SK-N-SH (cell line): ENCODE results near the gene GDA. TPM values are rescaled to one million over a fixed set of nuclear protein-coding genes. Genes with fewer than 3 reads are reported as not detected.

Source experiments
- CTCF ChIA-PET: fragments of 300-600, 350-600 bp; formaldehyde crosslinking; extraction: SDS; loops from one replicate; lab custom pipeline; 2021; lab: Yijun Ruan, JAX
- POLR2A ChIA-PET: fragments of 350-600 bp; sonication (Branson Sonifier 250); formaldehyde crosslinking; extraction: SDS; loops from one replicate; lab custom pipeline; 2020; ENCODE audit warnings: antibody characterized with exemption, inconsistent platforms; lab: Yijun Ruan, JAX
- DNase-seq: peaks from one replicate; pipeline ENCODE4 v3.0.0; 2012
- H2AFZ ChIP-seq: fragments of 200-600 bp; sonication (generic); 2 replicates; pipeline ENCODE4 v1.8.1; 2016; ENCODE audit warnings: antibody characterized with exemption, mild to moderate bottlenecking, low read depth
- H3F3A ChIP-seq: fragments of 200-600 bp; sonication (generic); replicated peaks from 2 replicates; pipeline ENCODE3; 2016; ENCODE audit warnings: antibody characterized with exemption, mild to moderate bottlenecking; ENCODE audit not compliant: insufficient read depth
- H3K27ac ChIP-seq, 2 experiments: fragments of 200-500 bp in 1 of 2; fragments of 200-600 bp in 1 of 2; sonication (Bioruptor generic) in 1 of 2; sonication (generic), shearing (Covaris generic) in 1 of 2; 2 replicates each; pipeline versions ENCODE4 v1.5.1 to v1.6.1; 2014 to 2016; ENCODE audit warnings: low read depth in 2 of 2, inconsistent platforms in 1 of 2, low read length in 1 of 2, mild to moderate bottlenecking in 1 of 2, mixed read lengths in 1 of 2
- H3K27me3 ChIP-seq: fragments of 200-600 bp; sonication (generic), shearing (Covaris generic); 2 replicates; pipeline ENCODE4 v1.6.1; 2016; ENCODE audit warnings: mixed run types; ENCODE audit not compliant: insufficient read depth
- H3K36me3 ChIP-seq, 2 experiments: fragments of 200-500 bp in 1 of 2; fragments of 200-600 bp in 1 of 2; sonication (Bioruptor generic) in 1 of 2; sonication (generic) in 1 of 2; replicated peaks in 1 of 2; 2 replicates each; pipeline versions ENCODE3 to v1.5.1; 2014 to 2016; ENCODE audit warnings: low read length in 1 of 2, mild to moderate bottlenecking in 1 of 2; ENCODE audit not compliant: insufficient read depth in 2 of 2, control insufficient read depth in 1 of 2
- H3K4me1 ChIP-seq, 2 experiments: fragments of 200-500 bp in 1 of 2; fragments of 200-600 bp in 1 of 2; sonication (Bioruptor generic) in 1 of 2; sonication (generic), shearing (Covaris generic) in 1 of 2; 2 replicates each; pipeline versions ENCODE4 v1.5.1 to v1.6.1; 2014 to 2016; ENCODE audit warnings: low read depth in 1 of 2, low read length in 1 of 2, mixed run types in 1 of 2; ENCODE audit not compliant: insufficient read depth in 2 of 2, control insufficient read depth in 1 of 2
- H3K4me2 ChIP-seq: fragments of 200-600 bp; sonication (generic), shearing (Covaris generic); 2 replicates; pipeline ENCODE4 v1.6.1; 2017; ENCODE audit warnings: mixed run types
- H3K4me3 ChIP-seq, 2 experiments: fragments of 200-500 bp in 1 of 2; fragments of 200-600 bp in 1 of 2; sonication (Bioruptor generic) in 1 of 2; sonication (generic), shearing (Covaris generic) in 1 of 2; 2 replicates each; pipeline versions ENCODE4 v1.5.1 to v1.8.1; 2014 to 2016; ENCODE audit warnings: low read depth in 2 of 2, inconsistent platforms in 1 of 2, low read length in 1 of 2, mild to moderate bottlenecking in 1 of 2, mixed read lengths in 1 of 2, moderate library complexity in 1 of 2
- H3K79me2 ChIP-seq: fragments of 200-600 bp; sonication (generic); 2 replicates; pipeline ENCODE4 v1.8.1; 2017; ENCODE audit warnings: mild to moderate bottlenecking; ENCODE audit not compliant: insufficient read depth
- H3K9ac ChIP-seq: fragments of 200-600 bp; sonication (generic); 2 replicates; pipeline ENCODE4 v1.6.1; 2017; ENCODE audit warnings: mixed run types
- H3K9me2 ChIP-seq: fragments of 200-600 bp; sonication (generic); 2 replicates; pipeline ENCODE4 v1.6.1; 2017; ENCODE audit warnings: mixed run types
- H3K9me3 ChIP-seq: fragments of 200-600 bp; sonication (generic); 2 replicates; pipeline ENCODE4 v1.6.1; 2017; ENCODE audit warnings: mixed run types, mild to moderate bottlenecking, moderate library complexity
- H4K20me1 ChIP-seq: fragments of 200-600 bp; sonication (generic); 2 replicates; pipeline ENCODE4 v1.6.1; 2017; ENCODE audit warnings: mild to moderate bottlenecking, mixed run types; ENCODE audit not compliant: insufficient read depth
- CHD2 ChIP-seq: fragments of 150-350 bp; IDR thresholded peaks from 2 replicates; pipeline ENCODE4 v1.6.1; 2018; ENCODE audit warnings: low read length; ENCODE audit not compliant: partially characterized antibody
- EZH2phosphoT487 ChIP-seq: fragments of 200-600 bp; sonication (generic); IDR thresholded peaks from 2 replicates; pipeline ENCODE4 v1.6.1; 2017; ENCODE audit warnings: low read depth, mixed run types, mild to moderate bottlenecking, antibody characterized with exemption, moderate library complexity, borderline replicate concordance
- IRF3 ChIP-seq: fragments of 150-350 bp; IDR thresholded peaks from 2 replicates; pipeline ENCODE4 v1.6.1; 2016; ENCODE audit warnings: mild to moderate bottlenecking, low read depth, low read length
- JUND ChIP-seq: IDR thresholded peaks from 2 replicates; pipeline ENCODE4 v1.4.0; 2012
- NFIC ChIP-seq: IDR thresholded peaks from 2 replicates; pipeline ENCODE4 v1.4.0; 2012; ENCODE audit warnings: borderline replicate concordance
- POLR2AphosphoS5 ChIP-seq: IDR thresholded peaks from 2 replicates; pipeline ENCODE4 v1.6.1; 2012; ENCODE audit warnings: low read depth, low read length
- RAD21 ChIP-seq: IDR thresholded peaks from 2 replicates; pipeline ENCODE4 v1.6.1; 2012; ENCODE audit warnings: mild to moderate bottlenecking, low read length
- RXRA ChIP-seq: IDR thresholded peaks from 2 replicates; pipeline ENCODE4 v1.4.0; 2012; ENCODE audit warnings: low read depth, mild to moderate bottlenecking, borderline replicate concordance
- SIN3A ChIP-seq: IDR thresholded peaks from 2 replicates; pipeline ENCODE4 v1.6.1; 2012; ENCODE audit warnings: low read depth, mild to moderate bottlenecking, low read length, moderate library complexity, borderline replicate concordance
- SMC3 ChIP-seq: IDR thresholded peaks from 2 replicates; pipeline ENCODE4 v1.6.1; 2012; ENCODE audit warnings: low read depth, low read length, improper control_type of control experiment
- TAF1 ChIP-seq: IDR thresholded peaks from 2 replicates; pipeline ENCODE4 v1.6.1; 2012; ENCODE audit warnings: low read depth, mild to moderate bottlenecking, low read length, moderate library complexity, borderline replicate concordance
- TCF12 ChIP-seq: IDR thresholded peaks from 2 replicates; pipeline ENCODE4 v1.4.0; 2012
- YY1 ChIP-seq: IDR thresholded peaks from 2 replicates; pipeline ENCODE4 v1.4.0; 2012; ENCODE audit warnings: low read depth, mild to moderate bottlenecking
- WGBS: methylation state at CpG from one replicate; pipeline ENCODE4 v1.1.6; 2017; ENCODE audit warnings: low lambda C conversion rate; 5-methylcytosine and 5-hydroxymethylcytosine counted together
- polyA plus RNA-seq, 3 experiments: library from polyadenylated mRNA; depleted of rRNA; stranded (reverse); fragments of >200 nt; gene quantifications; 2 replicates each; pipeline ENCODE4 v1.2.3, GENCODE V29; 2012
- TF ChIP-seq, protein P1 (sequence below): IDR thresholded peaks from 2 replicates; pipeline ENCODE4 v1.4.0; 2012; ENCODE audit warnings: low read depth, borderline replicate concordance
- TF ChIP-seq, protein P2 (sequence below): IDR thresholded peaks from 2 replicates; pipeline ENCODE4 v1.6.1; 2012; ENCODE audit warnings: mild to moderate bottlenecking, low read depth, low read length, moderate library complexity
- TF ChIP-seq, protein P3 (sequence below): fragments of 200-600 bp; sonication (generic); IDR thresholded peaks from 2 replicates; pipeline ENCODE4 v1.6.1; 2017; ENCODE audit warnings: antibody characterized with exemption, mild to moderate bottlenecking, moderate library complexity

Gene GDA
- polyA plus RNA-seq, 1 of the 3 experiments (the other 2 are of a cell fraction), result not detected

DNA sequence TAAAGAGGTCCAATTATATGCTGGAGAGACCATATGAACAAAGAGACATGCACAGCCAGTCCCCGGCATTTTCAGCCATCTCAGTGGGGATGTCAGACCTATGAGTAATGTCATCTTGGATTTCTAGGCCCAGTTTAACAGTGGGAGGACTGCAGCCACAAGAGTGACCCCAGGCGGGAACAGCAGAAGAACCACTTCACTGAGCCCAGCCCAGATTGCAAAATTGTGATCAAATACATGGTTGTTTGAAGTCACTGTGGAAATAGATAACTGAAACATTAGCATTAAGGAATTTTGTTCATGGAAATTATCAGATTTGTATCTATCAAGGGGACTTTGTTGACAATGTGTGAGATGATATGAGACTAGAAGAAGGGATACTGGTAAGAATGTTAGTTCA is 46.7 kb upstream of the GDA start:
- Histone ChIP-seq H3K9me2 (no peaks in the 10 kb centered on the region), H3K4me1 (no peaks in the 10 kb centered on the region), H2AFZ (no peak overlapping the region), H3K4me3 (no peak overlapping the region), H3K9me3 (no peaks in the 10 kb centered on the region), H3K27ac (no peak overlapping the region), H3K4me2 (no peak overlapping the region), H3K9ac (no peak overlapping the region), H4K20me1 (no peaks in the 10 kb centered on the region), H3K27me3 (no peaks in the 10 kb centered on the region; the same call in 1 of the 2 replicates), H3K36me3 (no peaks in the 10 kb centered on the region), H3K79me2 (no peaks in the 10 kb centered on the region), H3F3A (no peaks in the 10 kb centered on the region)
- DNase-seq, result no peak
- 6% methylated on average over 2 of the region's 2 CpGs for WGBS
- CTCF ChIA-PET, result no interaction called here
- POLR2A ChIA-PET, result no interaction called here
- no peak for TF ChIP-seq CHD2
- no peak for TF ChIP-seq NFIC
- no peak for TF ChIP-seq EZH2phosphoT487
- TF ChIP-seq SMC3, result no peak
- no peak for TF ChIP-seq JUND
- TF ChIP-seq, protein P1, sequence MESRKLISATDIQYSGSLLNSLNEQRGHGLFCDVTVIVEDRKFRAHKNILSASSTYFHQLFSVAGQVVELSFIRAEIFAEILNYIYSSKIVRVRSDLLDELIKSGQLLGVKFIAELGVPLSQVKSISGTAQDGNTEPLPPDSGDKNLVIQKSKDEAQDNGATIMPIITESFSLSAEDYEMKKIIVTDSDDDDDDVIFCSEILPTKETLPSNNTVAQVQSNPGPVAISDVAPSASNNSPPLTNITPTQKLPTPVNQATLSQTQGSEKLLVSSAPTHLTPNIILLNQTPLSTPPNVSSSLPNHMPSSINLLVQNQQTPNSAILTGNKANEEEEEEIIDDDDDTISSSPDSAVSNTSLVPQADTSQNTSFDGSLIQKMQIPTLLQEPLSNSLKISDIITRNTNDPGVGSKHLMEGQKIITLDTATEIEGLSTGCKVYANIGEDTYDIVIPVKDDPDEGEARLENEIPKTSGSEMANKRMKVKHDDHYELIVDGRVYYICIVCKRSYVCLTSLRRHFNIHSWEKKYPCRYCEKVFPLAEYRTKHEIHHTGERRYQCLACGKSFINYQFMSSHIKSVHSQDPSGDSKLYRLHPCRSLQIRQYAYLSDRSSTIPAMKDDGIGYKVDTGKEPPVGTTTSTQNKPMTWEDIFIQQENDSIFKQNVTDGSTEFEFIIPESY, result no peak
- TF ChIP-seq, protein P2, sequence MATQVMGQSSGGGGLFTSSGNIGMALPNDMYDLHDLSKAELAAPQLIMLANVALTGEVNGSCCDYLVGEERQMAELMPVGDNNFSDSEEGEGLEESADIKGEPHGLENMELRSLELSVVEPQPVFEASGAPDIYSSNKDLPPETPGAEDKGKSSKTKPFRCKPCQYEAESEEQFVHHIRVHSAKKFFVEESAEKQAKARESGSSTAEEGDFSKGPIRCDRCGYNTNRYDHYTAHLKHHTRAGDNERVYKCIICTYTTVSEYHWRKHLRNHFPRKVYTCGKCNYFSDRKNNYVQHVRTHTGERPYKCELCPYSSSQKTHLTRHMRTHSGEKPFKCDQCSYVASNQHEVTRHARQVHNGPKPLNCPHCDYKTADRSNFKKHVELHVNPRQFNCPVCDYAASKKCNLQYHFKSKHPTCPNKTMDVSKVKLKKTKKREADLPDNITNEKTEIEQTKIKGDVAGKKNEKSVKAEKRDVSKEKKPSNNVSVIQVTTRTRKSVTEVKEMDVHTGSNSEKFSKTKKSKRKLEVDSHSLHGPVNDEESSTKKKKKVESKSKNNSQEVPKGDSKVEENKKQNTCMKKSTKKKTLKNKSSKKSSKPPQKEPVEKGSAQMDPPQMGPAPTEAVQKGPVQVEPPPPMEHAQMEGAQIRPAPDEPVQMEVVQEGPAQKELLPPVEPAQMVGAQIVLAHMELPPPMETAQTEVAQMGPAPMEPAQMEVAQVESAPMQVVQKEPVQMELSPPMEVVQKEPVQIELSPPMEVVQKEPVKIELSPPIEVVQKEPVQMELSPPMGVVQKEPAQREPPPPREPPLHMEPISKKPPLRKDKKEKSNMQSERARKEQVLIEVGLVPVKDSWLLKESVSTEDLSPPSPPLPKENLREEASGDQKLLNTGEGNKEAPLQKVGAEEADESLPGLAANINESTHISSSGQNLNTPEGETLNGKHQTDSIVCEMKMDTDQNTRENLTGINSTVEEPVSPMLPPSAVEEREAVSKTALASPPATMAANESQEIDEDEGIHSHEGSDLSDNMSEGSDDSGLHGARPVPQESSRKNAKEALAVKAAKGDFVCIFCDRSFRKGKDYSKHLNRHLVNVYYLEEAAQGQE, result no peak
- TF ChIP-seq SIN3A, result no peak
- TF ChIP-seq POLR2AphosphoS5, result no peak
- no peak for TF ChIP-seq YY1
- no peak for TF ChIP-seq RXRA
- no peak for TF ChIP-seq RAD21
- TF ChIP-seq, protein P3, sequence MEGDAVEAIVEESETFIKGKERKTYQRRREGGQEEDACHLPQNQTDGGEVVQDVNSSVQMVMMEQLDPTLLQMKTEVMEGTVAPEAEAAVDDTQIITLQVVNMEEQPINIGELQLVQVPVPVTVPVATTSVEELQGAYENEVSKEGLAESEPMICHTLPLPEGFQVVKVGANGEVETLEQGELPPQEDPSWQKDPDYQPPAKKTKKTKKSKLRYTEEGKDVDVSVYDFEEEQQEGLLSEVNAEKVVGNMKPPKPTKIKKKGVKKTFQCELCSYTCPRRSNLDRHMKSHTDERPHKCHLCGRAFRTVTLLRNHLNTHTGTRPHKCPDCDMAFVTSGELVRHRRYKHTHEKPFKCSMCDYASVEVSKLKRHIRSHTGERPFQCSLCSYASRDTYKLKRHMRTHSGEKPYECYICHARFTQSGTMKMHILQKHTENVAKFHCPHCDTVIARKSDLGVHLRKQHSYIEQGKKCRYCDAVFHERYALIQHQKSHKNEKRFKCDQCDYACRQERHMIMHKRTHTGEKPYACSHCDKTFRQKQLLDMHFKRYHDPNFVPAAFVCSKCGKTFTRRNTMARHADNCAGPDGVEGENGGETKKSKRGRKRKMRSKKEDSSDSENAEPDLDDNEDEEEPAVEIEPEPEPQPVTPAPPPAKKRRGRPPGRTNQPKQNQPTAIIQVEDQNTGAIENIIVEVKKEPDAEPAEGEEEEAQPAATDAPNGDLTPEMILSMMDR, result no peak
- no peak for TF ChIP-seq TAF1
- no peak for TF ChIP-seq TCF12
- no peak for TF ChIP-seq IRF3
